BJ (cell line): ENCODE measurements around the gene KRTAP11-1. TPM values are rescaled to one million over a fixed set of nuclear protein-coding genes. Genes with fewer than 3 reads are reported as not detected.

Experiments used
- CTCF ChIA-PET: fragments of 350-600 bp; formaldehyde crosslinking; extraction: SDS; loops from one replicate; lab custom pipeline; 2021; ENCODE audit warnings: antibody characterized with exemption, inconsistent platforms; lab: Yijun Ruan, JAX
- POLR2A ChIA-PET: fragments of 300-600 bp; sonication (Branson Sonifier 250); formaldehyde crosslinking; extraction: SDS; loops from one replicate; lab custom pipeline; 2021; ENCODE audit warnings: antibody characterized with exemption; lab: Charles Lee
- DNase-seq: peaks from one replicate; pipeline ENCODE4 v3.0.0-alpha.2; 2011; ENCODE audit warnings: low read depth
- H3K27me3 ChIP-seq: 2 replicates; pipeline ENCODE4 v1.6.0; 2011; ENCODE audit warnings: low read length; ENCODE audit not compliant: control insufficient read depth, insufficient read depth
- H3K36me3 ChIP-seq: 2 replicates; pipeline ENCODE4 v1.5.1; 2011; ENCODE audit warnings: low read length; ENCODE audit not compliant: control insufficient read depth, insufficient read depth
- H3K4me3 ChIP-seq: 2 replicates; pipeline ENCODE4 v1.5.1; 2011; ENCODE audit warnings: low read depth, mild to moderate bottlenecking, control low read depth, low read length
- CTCF ChIP-seq: IDR thresholded peaks from 2 replicates; pipeline ENCODE4 v1.5.1; 2011; ENCODE audit warnings: low read depth, mild to moderate bottlenecking, control low read depth, inconsistent platforms, low read length, moderate library complexity; ENCODE audit not compliant: insufficient read depth
- polyA plus RNA-seq: library from polyadenylated mRNA; depleted of rRNA; stranded (reverse); fragments of >200 nt; gene quantifications from 2 replicates; pipeline ENCODE4 v1.2.3, GENCODE V29; 2011; rRNA removed

KRTAP11-1 gene
- polyA plus RNA-seq, 1 experiment: not detected

GRCh38 chr21:30839304-30839703 is 42.1 kb downstream of the KRTAP11-1 start:
- TF ChIP-seq CTCF: no peak
- Histone ChIP-seq H3K4me3 (no peak overlapping the region), H3K27me3 (no peaks in the 10 kb centered on the region), H3K36me3 (no peaks in the 10 kb centered on the region)
- CTCF ChIA-PET: interaction anchor here (0.7 kb wide), 1 partner anchor 94 kb away, joined by 3 read pairs; no protein-coding TSS in a partner anchor
- DNase-seq: no peak
- POLR2A ChIA-PET: no interaction called here

- H3K27me3 ChIP-seq: no peaks in the 10 kb centered on the region
- no peak overlapping the region for H3K4me3 ChIP-seq
- H3K36me3 ChIP-seq: no peaks in the 10 kb centered on the region
- no peak for TF ChIP-seq CTCF
- ChIA-PET POLR2A (no interaction called here), CTCF (interaction anchor here (0.7 kb wide), 1 partner anchor 94 kb away, joined by 3 read pairs; no protein-coding TSS in a partner anchor)
- no peak for DNase-seq
Observed at GRCh38 chr21:30838536-30838935, 42.8 kb downstream of the KRTAP11-1 start.

- TF ChIP-seq CTCF: 0 out of 2 replicates have a peak, but pooled peaks have one; percentile 6
- Histone ChIP-seq H3K4me3 (no peak overlapping the region), H3K36me3 (no peaks in the 10 kb centered on the region), H3K27me3 (no peaks in the 10 kb centered on the region)
- no peak for DNase-seq
- ChIA-PET CTCF (no interaction called here), POLR2A (no interaction called here)
Observed at GRCh38 chr21:30831194-30831765, 50.1 kb downstream of the KRTAP11-1 start.

Other genes starting within 250 kb of the KRTAP11-1 start
- gene KRTAP20-2, start 246.4 kb downstream of the KRTAP11-1 start, polyA plus RNA-seq: not detected in 2 replicates
- not detected in 2 replicates for gene KRTAP20-3, start 238.7 kb downstream of the KRTAP11-1 start, polyA plus RNA-seq
- gene KRTAP21-3, start 162.8 kb downstream of the KRTAP11-1 start, polyA plus RNA-seq: not detected in 2 replicates
- gene KRTAP21-2, start 134.3 kb downstream of the KRTAP11-1 start, polyA plus RNA-seq: not detected in 2 replicates
- gene KRTAP21-1, start 126.2 kb downstream of the KRTAP11-1 start, polyA plus RNA-seq: not detected in 2 replicates
- gene KRTAP8-1, start 68.3 kb downstream of the KRTAP11-1 start, polyA plus RNA-seq: not detected in 2 replicates
- not detected in 2 replicates for gene KRTAP7-1, start 51.8 kb downstream of the KRTAP11-1 start, polyA plus RNA-seq
- not detected in 2 replicates for gene KRTAP19-8, start 156.9 kb upstream of the KRTAP11-1 start, polyA plus RNA-seq